Fibroblast of lung (primary cell): ENCODE results near the gene ANKRD36C. TPM values are rescaled to one million over a fixed set of nuclear protein-coding genes. Genes with fewer than 3 reads are reported as not detected.
"Not testable (repeated sequence)": the region's sequence is repeated elsewhere in the genome, so short reads cannot be mapped to it uniquely, and the experiment has no call there.

Experiments used
- DNase-seq, 2 donors: peaks; one replicate each; pipeline versions ENCODE4 v3.0.0 to v3.0.0-alpha.2; 2010; ENCODE audit warnings: low read depth in 2 of 2
- H2AFZ ChIP-seq: 2 replicates; pipeline ENCODE4 v1.5.1; 2012; ENCODE audit warnings: low read length, control low read depth, inconsistent platforms
- H3K27ac ChIP-seq: 2 replicates; pipeline ENCODE4 v1.5.1; 2011; ENCODE audit warnings: low read length, control low read depth; ENCODE audit not compliant: insufficient read depth
- H3K27me3 ChIP-seq: 2 replicates; pipeline ENCODE4 v1.5.1; 2011; ENCODE audit warnings: mild to moderate bottlenecking, low read length; ENCODE audit not compliant: control insufficient read depth, insufficient read depth
- H3K36me3 ChIP-seq: 2 replicates; pipeline ENCODE4 v1.5.1; 2011; ENCODE audit warnings: low read length; ENCODE audit not compliant: control insufficient read depth, insufficient read depth
- H3K4me1 ChIP-seq: 2 replicates; pipeline ENCODE4 v1.5.1; 2011; ENCODE audit warnings: low read length; ENCODE audit not compliant: control insufficient read depth, insufficient read depth; ENCODE audit errors: extremely low read depth
- H3K4me2 ChIP-seq: 2 replicates; pipeline ENCODE4 v1.5.1; 2011; ENCODE audit warnings: low read length, control low read depth; ENCODE audit not compliant: insufficient read depth; ENCODE audit errors: extremely low read depth
- H3K4me3 ChIP-seq, 4 experiments: fragments of 200-600 bp in 1 of 4; sonication (generic) in 1 of 4; replicated peaks in 1 of 4; 2 replicates each; pipeline ENCODE4 v1.5.1; 2011 to 2016; ENCODE audit warnings: low read length in 4 of 4, low read depth in 3 of 4, mild to moderate bottlenecking in 3 of 4, control low read depth in 2 of 4, inconsistent platforms in 1 of 4, mixed read lengths in 1 of 4; ENCODE audit not compliant: insufficient read depth in 1 of 4; ENCODE audit errors: control extremely low read depth in 1 of 4
- H3K79me2 ChIP-seq: 2 replicates; pipeline ENCODE4 v1.5.1; 2012; ENCODE audit warnings: mild to moderate bottlenecking, low read length, inconsistent platforms; ENCODE audit not compliant: control insufficient read depth, insufficient read depth
- H3K9ac ChIP-seq: 2 replicates; pipeline ENCODE4 v1.5.1; 2011; ENCODE audit warnings: mild to moderate bottlenecking, low read length, control low read depth; ENCODE audit not compliant: insufficient read depth
- H3K9me3 ChIP-seq: 2 replicates; pipeline ENCODE4 v1.5.1; 2012; ENCODE audit warnings: low read depth, low read length; ENCODE audit not compliant: control insufficient read depth, insufficient read depth
- H4K20me1 ChIP-seq: 2 replicates; pipeline ENCODE4 v1.5.1; 2011; ENCODE audit warnings: low read length; ENCODE audit not compliant: control insufficient read depth, insufficient read depth; ENCODE audit errors: extremely low read depth
- polyA plus RNA-seq, 2 donors: library from polyadenylated mRNA; depleted of rRNA in 1 of 2; stranded (reverse) in 1 of 2; unstranded in 1 of 2; fragments of >200 nt; gene quantifications; 2 replicates each; pipeline ENCODE4 v1.2.1, GENCODE V29; 2011 to 2012; ENCODE audit warnings: missing spikeins in 1 of 2
- total RNA-seq: library from RNA; depleted of rRNA; stranded (reverse); fragments of >200 nt; gene quantifications from 2 replicates; pipeline ENCODE4 v1.2.1, GENCODE V29; 2014
- TF ChIP-seq, protein P1 (sequence below), 2 donors: IDR thresholded peaks in 1 of 2; conservative IDR thresholded peaks in 1 of 2; 1 replicate in 1 of 2; 2 replicates in 1 of 2; pipeline ENCODE4 v1.5.1; 2011 to 2012; ENCODE audit warnings: low read length in 2 of 2, control low read depth in 1 of 2, inconsistent platforms in 1 of 2, low read depth in 1 of 2, mild to moderate bottlenecking in 1 of 2

The ANKRD36C gene
- total and polyA plus RNA-seq, 2 donors (not counting 1 experiment from before 2014, with no cell fraction given), result 3.9 to 32.9 TPM

DNA sequence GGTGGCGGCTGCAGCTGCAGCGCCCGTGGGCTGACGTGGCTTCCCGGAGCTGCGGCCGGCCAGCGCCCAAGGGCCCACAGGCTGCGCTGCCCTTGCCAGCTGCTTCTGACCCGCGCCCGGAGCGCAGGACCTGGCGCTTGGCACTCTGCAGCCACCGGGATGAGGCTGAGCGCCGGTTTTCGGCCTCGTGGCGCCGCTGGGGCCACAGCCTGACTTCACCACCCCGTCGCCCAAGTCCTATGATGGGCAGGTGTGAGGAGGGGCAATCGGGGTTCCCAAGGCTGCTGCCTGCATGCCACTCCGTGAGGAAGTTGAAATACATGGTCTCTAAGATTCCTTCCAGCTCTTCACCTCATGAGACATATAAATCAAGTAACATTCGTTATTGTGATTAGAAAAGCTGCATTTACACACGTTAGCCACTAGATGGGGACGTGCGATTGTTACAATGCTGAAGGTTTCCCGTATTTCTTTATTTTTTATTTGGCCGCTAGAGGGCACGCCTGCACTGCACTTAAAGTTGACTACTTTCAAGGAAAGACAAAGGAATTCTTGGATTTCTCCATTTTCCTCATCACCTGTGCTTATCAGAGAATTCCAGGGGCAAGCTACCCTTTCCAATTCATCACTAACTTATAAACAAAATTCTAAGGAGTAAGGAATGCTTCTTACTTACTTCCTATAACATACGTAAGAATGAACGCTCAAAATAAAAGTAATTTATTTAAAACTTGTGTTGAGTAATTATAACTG, 1.1 kb upstream of the ANKRD36C start:
- TF ChIP-seq, protein P1, sequence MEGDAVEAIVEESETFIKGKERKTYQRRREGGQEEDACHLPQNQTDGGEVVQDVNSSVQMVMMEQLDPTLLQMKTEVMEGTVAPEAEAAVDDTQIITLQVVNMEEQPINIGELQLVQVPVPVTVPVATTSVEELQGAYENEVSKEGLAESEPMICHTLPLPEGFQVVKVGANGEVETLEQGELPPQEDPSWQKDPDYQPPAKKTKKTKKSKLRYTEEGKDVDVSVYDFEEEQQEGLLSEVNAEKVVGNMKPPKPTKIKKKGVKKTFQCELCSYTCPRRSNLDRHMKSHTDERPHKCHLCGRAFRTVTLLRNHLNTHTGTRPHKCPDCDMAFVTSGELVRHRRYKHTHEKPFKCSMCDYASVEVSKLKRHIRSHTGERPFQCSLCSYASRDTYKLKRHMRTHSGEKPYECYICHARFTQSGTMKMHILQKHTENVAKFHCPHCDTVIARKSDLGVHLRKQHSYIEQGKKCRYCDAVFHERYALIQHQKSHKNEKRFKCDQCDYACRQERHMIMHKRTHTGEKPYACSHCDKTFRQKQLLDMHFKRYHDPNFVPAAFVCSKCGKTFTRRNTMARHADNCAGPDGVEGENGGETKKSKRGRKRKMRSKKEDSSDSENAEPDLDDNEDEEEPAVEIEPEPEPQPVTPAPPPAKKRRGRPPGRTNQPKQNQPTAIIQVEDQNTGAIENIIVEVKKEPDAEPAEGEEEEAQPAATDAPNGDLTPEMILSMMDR (conservative IDR thresholded peaks at IDR 0.05 in 1 of 2, IDR thresholded peaks at IDR 0.05 in 1 of 2; ENCODE audit: low read depth in 1 of 2, low read length in 2 of 2), result peak; percentile 65 to 66
- Histone ChIP-seq H3K27ac (peak overlapping the region; percentile 52), H3K4me2 (peak overlapping the region; percentile 83), H3K4me3 (peak overlapping the region; percentile 39 to 68 (median 50)), H3K9ac (peak overlapping the region; percentile 39), H2AFZ (peak overlapping the region; percentile 80)
- H3K4me1 ChIP-seq, H4K20me1 ChIP-seq, H3K9me3 ChIP-seq, H3K27me3 ChIP-seq, H3K36me3 ChIP-seq, H3K79me2 ChIP-seq: not testable (repeated sequence)
- peak; percentile 53 to 58 for DNase-seq

DNA sequence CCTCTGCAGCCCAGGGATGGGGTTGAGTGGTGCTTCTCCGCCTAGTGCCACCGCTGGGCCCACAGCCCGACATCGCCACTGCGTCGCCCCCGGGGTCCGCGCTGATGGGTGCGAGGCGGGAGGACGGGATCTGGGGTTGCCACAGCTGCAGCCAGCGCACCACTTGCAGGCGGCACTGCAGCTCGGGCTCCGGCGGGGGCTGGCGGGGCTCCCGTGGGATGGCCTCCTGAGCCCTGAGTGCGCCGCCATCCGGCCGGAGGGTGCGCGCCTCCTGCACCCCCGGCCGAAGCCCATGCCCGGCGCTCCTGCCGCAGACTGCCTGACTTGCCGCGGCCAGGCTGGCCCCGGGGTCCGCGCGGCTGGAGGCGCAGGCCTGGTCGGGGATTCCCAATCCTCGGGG, 478 bp upstream of the ANKRD36C start:
- H3K4me1 ChIP-seq, H3K27me3 ChIP-seq, H3K79me2 ChIP-seq, H3K36me3 ChIP-seq, H3K9me3 ChIP-seq, H4K20me1 ChIP-seq, DNase-seq: not testable (repeated sequence)
- H3K27ac ChIP-seq, result peak overlapping the region; percentile 52
- peak overlapping the region; percentile 80 for H2AFZ ChIP-seq
- peak overlapping the region; percentile 39 for H3K9ac ChIP-seq
- H3K4me3 ChIP-seq, result peak overlapping the region in 2 of 4 experiments; percentile 46 to 55
- peak overlapping the region; percentile 83 for H3K4me2 ChIP-seq

DNA sequence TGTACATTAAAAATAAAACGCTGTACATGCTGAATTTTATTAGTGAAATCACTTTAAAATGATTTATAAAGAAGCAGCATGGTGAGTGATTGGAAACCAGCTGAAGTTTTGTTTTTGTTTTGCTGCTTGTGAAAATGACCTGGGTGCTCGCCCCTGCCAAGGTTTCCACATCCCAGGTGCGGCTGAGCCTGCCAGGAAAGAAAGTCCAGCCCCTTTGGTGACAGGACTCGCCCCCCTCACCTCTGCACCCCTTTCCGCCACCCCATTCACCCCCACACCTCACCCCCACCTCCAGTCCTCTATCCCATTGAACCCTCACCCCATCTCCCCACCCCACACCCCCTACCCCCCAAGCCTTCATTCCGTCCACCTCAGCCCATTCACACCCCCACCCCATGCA, 740 bp downstream of the ANKRD36C start:
- H3K4me2 ChIP-seq, H3K9me3 ChIP-seq, H3K9ac ChIP-seq, H3K27me3 ChIP-seq, H3K4me1 ChIP-seq, H3K79me2 ChIP-seq, DNase-seq, H4K20me1 ChIP-seq, H2AFZ ChIP-seq, H3K27ac ChIP-seq, H3K36me3 ChIP-seq: not testable (repeated sequence)
- peak overlapping the region in 3 of 4 experiments; percentile 14 to 41 (median 40) for H3K4me3 ChIP-seq

DNA sequence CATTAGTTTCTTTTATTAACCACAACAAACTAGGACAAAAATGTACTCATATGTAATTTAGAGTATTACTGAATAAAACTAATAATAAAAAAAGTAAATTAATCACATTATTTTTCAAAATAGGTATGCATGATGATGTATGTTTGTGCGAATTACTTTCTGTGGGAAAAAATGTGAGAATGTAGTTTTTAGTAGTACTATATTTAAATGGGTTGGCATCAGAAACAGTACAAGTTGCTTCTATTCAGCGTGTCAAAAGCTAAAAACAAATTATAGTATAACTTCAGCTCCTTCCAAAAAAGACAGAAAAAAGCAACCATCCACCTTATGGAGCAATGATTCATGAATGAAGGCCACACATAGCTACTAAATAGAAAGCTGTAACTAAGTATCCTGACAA, 40.0 kb downstream of the ANKRD36C start:
- H3K9ac ChIP-seq, H3K27me3 ChIP-seq, H3K27ac ChIP-seq, H3K79me2 ChIP-seq, H2AFZ ChIP-seq, H3K4me2 ChIP-seq, H3K4me1 ChIP-seq, H3K36me3 ChIP-seq, H3K9me3 ChIP-seq, H4K20me1 ChIP-seq, DNase-seq, H3K4me3 ChIP-seq: not testable (repeated sequence)

DNA sequence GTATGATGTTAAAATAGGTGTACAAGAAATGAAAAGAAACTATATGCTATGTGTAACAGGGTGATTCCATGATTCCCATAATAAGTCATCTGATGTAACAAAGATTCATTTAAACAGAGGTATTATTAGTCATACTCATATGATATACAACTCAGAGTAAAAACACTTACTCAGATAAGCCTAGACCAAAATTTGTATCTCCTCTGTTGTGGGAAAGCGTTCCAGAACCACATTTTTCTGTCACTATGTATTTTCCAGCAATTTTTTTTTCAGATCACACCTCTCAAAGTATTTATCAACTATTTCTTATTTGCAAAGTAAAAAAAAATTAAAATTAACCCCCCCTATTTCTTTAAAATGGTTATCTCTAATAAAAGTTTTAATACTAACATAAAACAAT, 43.6 kb downstream of the ANKRD36C start:
- not testable (repeated sequence) for H3K27me3 ChIP-seq, H3K27ac ChIP-seq, H3K4me1 ChIP-seq, H3K4me2 ChIP-seq, H4K20me1 ChIP-seq, H2AFZ ChIP-seq, H3K9ac ChIP-seq, H3K9me3 ChIP-seq, H3K36me3 ChIP-seq, H3K4me3 ChIP-seq, H3K79me2 ChIP-seq
- peak; percentile 38 to 49 for DNase-seq

DNA sequence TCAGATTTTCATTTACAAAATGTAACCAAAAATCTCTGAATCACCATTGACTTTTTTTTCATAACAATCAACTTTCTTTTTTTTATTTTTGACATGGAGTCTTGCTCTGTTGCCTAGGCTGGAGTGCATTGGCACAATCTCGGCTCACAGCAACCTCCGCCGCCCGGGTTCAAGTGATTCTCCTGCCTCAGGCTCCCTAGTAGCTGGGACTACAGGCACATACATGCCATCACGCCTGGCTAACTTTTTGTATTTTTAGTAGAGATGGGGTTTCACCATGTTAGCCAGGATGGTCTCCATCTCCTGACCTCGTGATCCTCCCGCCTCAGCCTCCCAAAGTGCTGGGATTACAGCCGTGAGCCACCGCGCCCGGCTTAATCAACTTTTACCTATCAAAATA, 51.7 kb downstream of the ANKRD36C start:
- H3K9me3 ChIP-seq, H3K27me3 ChIP-seq, H3K4me2 ChIP-seq, H3K4me3 ChIP-seq, H3K79me2 ChIP-seq, H3K36me3 ChIP-seq, DNase-seq, H3K4me1 ChIP-seq, H2AFZ ChIP-seq, H4K20me1 ChIP-seq, H3K9ac ChIP-seq, H3K27ac ChIP-seq: not testable (repeated sequence)
